ENCODE measurements around the gene CSF3R. TPM values are rescaled to one million over a fixed set of nuclear protein-coding genes. Genes with fewer than 3 reads are reported as not detected.

The CSF3R gene
- polyA plus RNA-seq, 1 experiment: not detected

GRCh38 chr1:36528361-36529349 is 45.9 kb upstream of the CSF3R start:
- Histone ChIP-seq H3K4me3 (ENCODE audit: low read depth, low read length) (no peak overlapping the region), H3K36me3 (ENCODE audit: control insufficient read depth, insufficient read depth, low read length) (no peaks in the 10 kb centered on the region), H3K27me3 (ENCODE audit: control insufficient read depth, insufficient read depth, low read length) (no peaks in the 10 kb centered on the region)
- TF ChIP-seq CTCF (IDR thresholded peaks at IDR 0.05; ENCODE audit: insufficient read depth, low read depth, low read length): 0 out of 2 replicates have a peak, but pooled peaks have one; percentile 7
- POLR2A ChIA-PET: no interaction called here
- CTCF ChIA-PET: interaction anchor here (0.6 to 2.9 kb wide), 2 partner anchors 13 to 67 kb away, joined by 3 to 8 read pairs; no protein-coding TSS in a partner anchor
- DNase-seq (ENCODE audit: low read depth): no peak

GRCh38 chr1:36525166-36525565 is 42.5 kb upstream of the CSF3R start:
- no peak for TF ChIP-seq CTCF (IDR thresholded peaks at IDR 0.05; ENCODE audit: insufficient read depth, low read depth, low read length)
- ChIA-PET CTCF (interaction anchor here (1.5 kb wide), 1 partner anchor 9 kb away, joined by 3 read pairs; no protein-coding TSS in a partner anchor), POLR2A (no interaction called here)

GRCh38 chr1:36524359-36525062 is 41.8 kb upstream of the CSF3R start:
- no peaks in the 10 kb centered on the region for H3K27me3 ChIP-seq (ENCODE audit: control insufficient read depth, insufficient read depth, low read length)
- H3K4me3 ChIP-seq (ENCODE audit: low read depth, low read length): no peak overlapping the region
- no peak for TF ChIP-seq CTCF (IDR thresholded peaks at IDR 0.05; ENCODE audit: insufficient read depth, low read depth, low read length)
- no peak for DNase-seq (ENCODE audit: low read depth)
- H3K36me3 ChIP-seq (ENCODE audit: control insufficient read depth, insufficient read depth, low read length): no peaks in the 10 kb centered on the region
- CTCF ChIA-PET: no interaction called here
- POLR2A ChIA-PET: no interaction called here

More at GRCh38 chr1:36525166-36525565, 42.5 kb upstream of the CSF3R start:
- no peak for DNase-seq (ENCODE audit: low read depth)
- Histone ChIP-seq H3K27me3 (ENCODE audit: control insufficient read depth, insufficient read depth, low read length) (no peaks in the 10 kb centered on the region), H3K4me3 (ENCODE audit: low read depth, low read length) (no peak overlapping the region), H3K36me3 (ENCODE audit: control insufficient read depth, insufficient read depth, low read length) (no peaks in the 10 kb centered on the region)

- Histone ChIP-seq H3K27me3 (ENCODE audit: control insufficient read depth, insufficient read depth, low read length) (no peaks in the 10 kb centered on the region), H3K36me3 (ENCODE audit: control insufficient read depth, insufficient read depth, low read length) (no peaks in the 10 kb centered on the region), H3K4me3 (ENCODE audit: low read depth, low read length) (no peak overlapping the region)
- CTCF ChIA-PET: interaction anchor here (1.0 kb wide), 1 partner anchor 8 kb away, joined by 3 read pairs; no protein-coding TSS in a partner anchor
- POLR2A ChIA-PET: no interaction called here
- no peak for TF ChIP-seq CTCF (IDR thresholded peaks at IDR 0.05; ENCODE audit: insufficient read depth, low read depth, low read length)
- DNase-seq (ENCODE audit: low read depth): no peak
Observed at GRCh38 chr1:36523850-36524249, 41.1 kb upstream of the CSF3R start.

- H3K36me3 ChIP-seq (ENCODE audit: control insufficient read depth, insufficient read depth, low read length): no peaks in the 10 kb centered on the region
- no peaks in the 10 kb centered on the region; the same call in 1 of the 2 replicates for H3K27me3 ChIP-seq (ENCODE audit: control insufficient read depth, insufficient read depth, low read length)
- no peak for DNase-seq (ENCODE audit: low read depth)
- ChIA-PET CTCF (interaction anchor here (1.0 kb wide), 1 partner anchor 8 kb away, joined by 3 read pairs; no protein-coding TSS in a partner anchor), POLR2A (no interaction called here)
- no peak overlapping the region for H3K4me3 ChIP-seq (ENCODE audit: low read depth, low read length)
- no peak for TF ChIP-seq CTCF (IDR thresholded peaks at IDR 0.05; ENCODE audit: insufficient read depth, low read depth, low read length)
Observed at GRCh38 chr1:36523230-36523495, 40.5 kb upstream of the CSF3R start.

Measured in BJ (cell line).